Natural killer cell treated with Interleukin-12 subunit alpha and Interleukin-12 subunit beta and Interleukin-15 and Interleukin-18, amount 100 ng/mL, for 72 hours (primary cell): Measurements from ENCODE around the gene LRRC18. TPM values are rescaled to one million over a fixed set of nuclear protein-coding genes. Genes with fewer than 3 reads are reported as not detected.

Source experiments
- ATAC-seq, 2 donors: fragments of 150-1000 bp; cut with Tn5 transposase in 1 of 2; sonication (Bioruptor Pico), chemical (Tn5 transposase) in 1 of 2; 2 replicates each; pipeline ENCODE4 v1.10.0; 2021
- DNase-seq: peaks from one replicate; pipeline ENCODE4 v3.0.0; 2022; ENCODE audit warnings: low spot score
- H3K27ac Mint-ChIP-seq, 2 donors: 1 replicate in 1 of 2; 2 replicates in 1 of 2; pipeline ENCODE4 v1.8.0; 2022; ENCODE audit warnings: mixed read lengths in 2 of 2, mild to moderate bottlenecking in 1 of 2, moderate library complexity in 1 of 2
- H3K27me3 Mint-ChIP-seq, 2 donors: 1 replicate in 1 of 2; 2 replicates in 1 of 2; pipeline ENCODE4 v1.8.0; 2022; ENCODE audit warnings: mixed read lengths in 2 of 2
- H3K36me3 Mint-ChIP-seq: one replicate; pipeline ENCODE4 v1.8.0; 2022; ENCODE audit warnings: mixed read lengths
- H3K4me1 Mint-ChIP-seq, 2 donors: 1 replicate in 1 of 2; 2 replicates in 1 of 2; pipeline ENCODE4 v1.8.0; 2022; ENCODE audit warnings: low read depth in 2 of 2, mixed read lengths in 2 of 2, mild to moderate bottlenecking in 1 of 2
- H3K4me3 Mint-ChIP-seq: one replicate; pipeline ENCODE4 v1.8.0; 2022; ENCODE audit warnings: mixed read lengths
- H3K9me3 Mint-ChIP-seq: 2 replicates; pipeline ENCODE4 v1.8.0; 2022; ENCODE audit warnings: mixed read lengths
- total RNA-seq, 2 donors: library from RNA; stranded (reverse); gene quantifications; one replicate each; pipeline ENCODE4 v1.2.3, GENCODE V29; 2022

Gene LRRC18
- total RNA-seq, 2 donors from 2014 or later = not detected

DNA sequence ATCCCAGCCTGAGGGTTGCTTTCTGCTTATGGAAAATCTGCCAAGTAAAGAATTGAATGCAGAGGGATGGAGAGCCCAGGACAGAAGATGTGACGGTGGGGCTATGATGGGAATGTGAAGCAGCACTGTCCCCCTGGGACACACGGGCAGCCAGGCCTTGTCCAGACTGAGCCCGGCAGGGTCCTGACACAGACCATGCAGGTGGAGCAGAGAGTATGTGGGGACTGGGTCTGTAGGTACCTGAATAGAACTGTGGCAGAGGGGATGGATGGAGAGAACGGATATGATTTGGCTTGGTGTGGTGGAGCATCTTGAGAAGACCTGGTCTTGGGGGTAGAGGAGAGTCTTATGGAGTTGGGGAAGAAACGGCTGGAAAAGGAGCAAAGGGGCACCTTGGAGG is 732 bp upstream of the LRRC18 start:
- no peak for DNase-seq
- no peaks in the 10 kb centered on the region for H3K9me3 Mint-ChIP-seq

DNA sequence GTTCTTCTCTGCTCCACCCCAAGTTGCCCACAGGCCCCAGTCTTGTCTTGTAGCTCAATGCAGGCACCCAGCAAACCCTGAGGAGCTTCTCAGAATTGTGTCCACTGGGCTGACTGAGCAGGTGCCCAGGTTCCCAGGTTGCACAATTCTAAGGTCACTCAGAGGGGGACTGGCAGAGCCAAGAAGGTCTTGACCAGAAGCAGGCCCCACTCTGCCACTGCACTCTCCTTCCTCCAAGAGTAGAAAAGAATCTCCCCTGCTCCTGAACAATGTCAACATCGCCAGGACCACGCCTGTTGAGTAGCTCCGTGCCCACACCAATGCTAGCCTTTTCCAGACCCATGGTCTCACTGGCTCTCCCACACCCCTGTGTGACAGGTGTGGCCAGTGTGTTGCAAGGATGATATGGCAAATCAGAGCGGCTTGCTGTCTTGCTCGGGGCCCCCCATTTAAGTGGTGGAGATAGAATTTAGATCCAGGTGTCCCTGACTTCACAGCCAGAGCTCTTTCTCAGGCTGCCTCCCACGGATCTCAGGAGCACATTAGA is 577 bp downstream of the LRRC18 start:
- ATAC-seq = no peak
- no peaks in the 10 kb centered on the region for H3K36me3 Mint-ChIP-seq
- no peak overlapping the region for H3K4me3 Mint-ChIP-seq
- no peaks in the 10 kb centered on the region for H3K27me3 Mint-ChIP-seq
- no peak overlapping the region for H3K27ac Mint-ChIP-seq
- H3K4me1 Mint-ChIP-seq = no peaks in the 10 kb centered on the region
- H3K9me3 Mint-ChIP-seq = no peaks in the 10 kb centered on the region
- no peak for DNase-seq

More for the DNA sequence above, 732 bp upstream of the LRRC18 start:
- no peaks in the 10 kb centered on the region for H3K36me3 Mint-ChIP-seq
- H3K27me3 Mint-ChIP-seq = no peaks in the 10 kb centered on the region
- H3K27ac Mint-ChIP-seq = no peak overlapping the region
- ATAC-seq = no peak
- H3K4me3 Mint-ChIP-seq = no peak overlapping the region
- no peaks in the 10 kb centered on the region for H3K4me1 Mint-ChIP-seq

DNA sequence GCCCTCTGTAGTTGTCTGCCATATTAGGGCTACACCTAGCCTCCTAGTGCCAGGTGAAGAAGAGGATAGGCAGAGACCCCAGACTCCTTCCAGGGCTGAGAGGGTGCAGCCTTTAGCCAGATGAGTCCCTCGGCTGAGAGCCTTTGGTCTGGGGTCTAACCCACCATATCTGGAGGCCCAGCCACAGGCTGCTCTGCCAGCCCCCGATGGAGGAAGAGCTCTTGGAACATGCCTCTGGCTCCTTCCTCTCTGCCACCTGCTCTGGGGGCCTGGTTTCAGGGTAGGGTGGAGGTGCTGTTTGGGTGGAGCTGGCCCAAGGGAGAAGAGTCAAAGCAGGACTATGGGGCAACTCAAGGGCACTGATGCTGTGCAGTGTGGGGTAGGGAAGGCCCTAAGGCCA is 1.4 kb downstream of the LRRC18 start:
- ATAC-seq = peak in 1 of 2 donors; percentile 11
- H3K27me3 Mint-ChIP-seq = no peaks in the 10 kb centered on the region
- no peaks in the 10 kb centered on the region for H3K9me3 Mint-ChIP-seq
- H3K4me1 Mint-ChIP-seq = no peaks in the 10 kb centered on the region
- H3K27ac Mint-ChIP-seq = no peak overlapping the region
- H3K36me3 Mint-ChIP-seq = no peaks in the 10 kb centered on the region
- no peak overlapping the region for H3K4me3 Mint-ChIP-seq
- DNase-seq = no peak

GRCh38 chr10:48937796-48938195 is 1.8 kb downstream of the LRRC18 start:
- no peak overlapping the region for H3K27ac Mint-ChIP-seq
- H3K36me3 Mint-ChIP-seq = no peaks in the 10 kb centered on the region
- no peaks in the 10 kb centered on the region for H3K4me1 Mint-ChIP-seq
- ATAC-seq = no peak
- no peaks in the 10 kb centered on the region for H3K9me3 Mint-ChIP-seq
- no peak for DNase-seq
- H3K27me3 Mint-ChIP-seq = no peaks in the 10 kb centered on the region
- no peak overlapping the region for H3K4me3 Mint-ChIP-seq

DNA sequence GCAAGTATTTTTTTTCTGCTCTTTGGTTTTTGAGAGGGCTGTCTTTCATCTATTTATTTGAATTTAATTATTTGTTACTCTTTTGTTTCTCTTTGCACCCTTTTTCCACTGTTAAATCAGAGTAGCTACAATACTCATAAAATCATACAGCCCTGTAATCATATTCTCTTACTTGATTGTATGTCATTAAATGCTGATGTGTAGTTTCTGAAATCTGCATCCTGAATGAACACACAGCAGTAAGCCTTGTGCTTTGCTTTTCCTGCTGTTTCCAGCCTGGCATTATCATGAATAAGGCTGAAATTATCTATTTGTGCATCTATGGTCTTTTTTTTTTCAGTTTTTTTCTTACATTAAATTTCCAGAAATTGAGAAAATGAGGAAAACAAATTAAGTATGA is 4.1 kb downstream of the LRRC18 start:
- Mint-ChIP-seq H3K4me3 (no peak overlapping the region), H3K36me3 (no peaks in the 10 kb centered on the region), H3K27me3 (peaks cover 0 to under 1% of the 10 kb centered on the region in 2 donors), H3K27ac (no peak overlapping the region), H3K9me3 (no peaks in the 10 kb centered on the region), H3K4me1 (no peaks in the 10 kb centered on the region)
- ATAC-seq (no peak), DNase-seq (no peak)

DNA sequence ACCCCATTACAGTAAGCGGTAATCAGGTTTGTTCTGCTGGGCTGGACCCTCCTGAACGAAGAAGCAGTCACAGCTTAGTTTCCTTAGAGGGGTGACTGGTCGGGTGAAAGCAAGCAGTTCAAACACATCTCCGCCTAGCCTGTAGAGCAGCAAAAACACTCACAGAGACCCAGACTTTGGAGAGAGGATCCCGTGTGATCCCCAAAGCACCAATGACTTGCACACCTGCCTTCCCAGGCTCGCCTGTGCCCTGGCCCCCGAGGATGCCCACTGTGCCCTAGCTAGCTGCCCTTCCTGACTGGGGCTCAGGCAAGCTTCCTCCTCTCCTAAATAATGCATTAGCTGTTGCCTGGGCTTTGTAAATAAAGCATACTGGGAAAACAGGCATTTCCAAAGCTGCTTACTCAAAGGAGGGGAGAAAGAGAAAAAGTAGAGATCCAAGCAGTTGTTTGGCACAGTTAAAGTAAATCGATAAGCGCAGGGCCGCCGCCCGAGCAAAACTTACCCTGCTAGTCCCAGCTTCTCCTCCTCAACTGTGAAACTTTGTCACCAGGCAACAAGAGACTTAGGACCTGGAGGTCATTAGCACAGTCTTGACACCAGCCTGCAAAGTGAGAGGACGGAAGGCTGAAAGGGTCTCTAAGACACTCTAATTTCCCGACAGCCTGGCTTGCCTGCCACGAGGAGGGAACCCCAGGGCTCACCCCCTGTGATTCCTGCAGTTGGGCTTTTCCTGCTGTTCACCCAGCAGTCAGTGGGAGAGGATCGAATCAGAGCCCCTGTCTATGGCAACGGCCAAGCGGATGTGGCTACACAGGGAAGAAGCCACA is 4.8 kb downstream of the LRRC18 start:
- Mint-ChIP-seq H3K27ac (no peak overlapping the region), H3K4me1 (no peaks in the 10 kb centered on the region), H3K9me3 (no peaks in the 10 kb centered on the region), H3K36me3 (no peaks in the 10 kb centered on the region), H3K4me3 (no peak overlapping the region), H3K27me3 (peaks cover 0 to 7% of the 10 kb centered on the region in 2 donors)
- ATAC-seq (no peak), DNase-seq (no peak)

DNA sequence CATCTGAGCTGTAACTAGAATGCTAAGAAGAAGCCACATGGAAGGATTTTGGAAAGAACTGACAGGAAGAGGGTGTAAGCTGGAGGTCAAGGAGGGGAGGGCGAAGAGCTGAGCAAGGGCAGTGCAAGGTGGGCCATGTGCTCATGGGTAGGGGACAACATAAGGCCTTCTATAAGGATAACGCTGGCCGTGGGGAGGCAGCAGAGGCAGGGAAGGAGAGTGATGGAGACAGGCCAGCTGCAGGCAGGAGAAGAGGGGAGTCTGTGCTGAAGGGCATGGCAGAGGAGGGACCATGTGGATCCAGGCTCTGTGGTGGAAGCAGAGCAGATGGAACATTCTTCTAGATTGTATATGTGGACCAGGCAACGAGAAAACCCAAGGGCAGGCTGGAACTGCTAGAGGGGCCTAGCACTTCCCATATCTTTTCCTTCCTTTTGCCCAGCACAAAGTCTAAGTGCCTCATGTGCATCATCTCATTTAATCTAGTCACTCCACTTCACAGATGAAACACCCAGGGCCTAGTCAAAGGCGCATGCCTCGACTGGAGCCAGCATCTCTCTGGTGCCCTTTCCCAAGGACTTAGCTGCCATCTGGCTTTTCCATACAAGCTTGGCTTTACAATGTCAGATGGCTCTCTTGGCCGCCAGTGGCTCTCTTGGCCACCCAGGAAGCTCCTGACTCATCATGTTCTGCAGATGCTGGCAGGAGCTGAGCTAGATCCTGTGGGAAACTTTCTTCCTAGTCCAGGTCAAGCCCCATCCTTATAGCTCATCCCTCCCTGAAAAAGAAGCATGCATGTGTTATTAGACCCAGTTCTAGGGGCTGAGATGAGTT is 6.6 kb downstream of the LRRC18 start:
- no peak overlapping the region for H3K27ac Mint-ChIP-seq
- H3K9me3 Mint-ChIP-seq = no peaks in the 10 kb centered on the region
- H3K4me1 Mint-ChIP-seq = no peaks in the 10 kb centered on the region
- no peak overlapping the region for H3K4me3 Mint-ChIP-seq
- no peaks in the 10 kb centered on the region for H3K36me3 Mint-ChIP-seq
- DNase-seq = no peak
- ATAC-seq = peak in 1 of 2 donors; percentile 9
- peaks cover 4 to 16% of the 10 kb centered on the region in 2 donors for H3K27me3 Mint-ChIP-seq

DNA sequence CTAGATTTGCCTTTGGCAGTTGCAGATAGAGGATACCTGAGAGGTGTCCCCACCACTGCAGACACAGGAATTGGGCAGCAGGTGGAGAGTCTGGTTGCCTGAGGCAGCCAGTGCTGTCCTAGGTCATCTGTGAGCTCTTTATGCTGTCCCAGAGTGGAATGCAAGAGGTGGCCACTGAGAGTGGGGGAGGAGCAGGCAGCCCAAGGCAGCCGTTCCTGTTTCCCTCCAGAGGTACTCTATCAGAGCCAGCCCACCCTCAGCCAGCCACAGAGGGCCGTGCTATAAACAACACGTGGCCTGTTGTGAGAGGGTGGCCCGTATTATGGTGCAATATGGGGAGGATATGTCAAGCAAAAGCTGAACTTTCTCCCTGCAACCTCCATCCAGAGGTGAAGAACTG is 8.5 kb downstream of the LRRC18 start:
- no peak for DNase-seq

GRCh38 chr10:48929413-48929990 is 10.1 kb downstream of the LRRC18 start:
- H3K27ac Mint-ChIP-seq = no peak overlapping the region
- peaks cover 4 to 16% of the 10 kb centered on the region in 2 donors for H3K27me3 Mint-ChIP-seq
- H3K36me3 Mint-ChIP-seq = no peaks in the 10 kb centered on the region
- H3K4me1 Mint-ChIP-seq = no peaks in the 10 kb centered on the region
- DNase-seq = no peak
- no peak overlapping the region for H3K4me3 Mint-ChIP-seq
- ATAC-seq = no peak
- H3K9me3 Mint-ChIP-seq = no peaks in the 10 kb centered on the region

More for the DNA sequence above, 8.5 kb downstream of the LRRC18 start:
- H3K27me3 Mint-ChIP-seq = peaks cover 4 to 16% of the 10 kb centered on the region in 2 donors
- H3K36me3 Mint-ChIP-seq = no peaks in the 10 kb centered on the region
- no peaks in the 10 kb centered on the region for H3K4me1 Mint-ChIP-seq
- H3K4me3 Mint-ChIP-seq = no peak overlapping the region
- H3K27ac Mint-ChIP-seq = no peak overlapping the region
- no peak for ATAC-seq
- no peaks in the 10 kb centered on the region for H3K9me3 Mint-ChIP-seq

DNA sequence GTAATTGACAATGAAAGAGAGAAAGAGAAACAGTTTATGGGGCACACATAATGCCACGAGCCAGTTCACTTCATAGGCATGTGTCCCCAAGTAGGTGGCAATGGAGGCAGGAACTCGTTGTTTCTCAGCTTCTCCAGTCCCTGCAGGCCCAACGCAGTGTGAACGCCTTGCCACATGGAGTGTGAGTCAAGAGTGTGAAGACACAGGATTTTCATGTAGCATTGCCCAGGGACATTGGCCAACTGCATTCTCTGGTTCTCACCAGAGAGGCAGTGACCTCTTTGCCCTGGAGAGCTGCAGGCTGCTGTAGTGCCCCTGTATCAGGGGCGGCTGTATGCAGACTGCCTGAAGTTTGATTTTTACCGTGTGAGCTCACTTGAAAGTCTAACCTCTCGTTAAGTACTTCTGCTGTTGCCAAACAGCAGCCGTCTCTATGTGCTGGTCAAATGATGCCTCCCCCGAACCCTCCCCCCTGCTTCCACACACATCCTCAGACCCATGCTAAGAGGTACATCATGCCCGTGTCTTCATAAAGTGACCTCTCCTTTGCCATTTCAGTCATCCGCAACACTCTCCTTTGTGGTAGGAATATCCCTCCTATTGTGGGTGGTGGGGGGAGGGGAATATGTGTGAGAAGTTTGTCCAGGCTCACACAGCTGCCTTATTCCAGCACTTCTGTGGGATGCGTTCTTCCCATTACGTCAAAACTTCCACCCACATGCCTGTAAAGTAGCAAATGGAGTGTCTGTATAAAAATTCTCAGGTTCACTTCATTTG is 12.7 kb downstream of the LRRC18 start:
- DNase-seq (no peak), ATAC-seq (no peak)
- Mint-ChIP-seq H3K4me3 (no peak overlapping the region), H3K9me3 (no peaks in the 10 kb centered on the region), H3K27me3 (peaks cover 4 to 21% of the 10 kb centered on the region in 2 donors), H3K4me1 (no peaks in the 10 kb centered on the region), H3K27ac (no peak overlapping the region), H3K36me3 (no peaks in the 10 kb centered on the region)

DNA sequence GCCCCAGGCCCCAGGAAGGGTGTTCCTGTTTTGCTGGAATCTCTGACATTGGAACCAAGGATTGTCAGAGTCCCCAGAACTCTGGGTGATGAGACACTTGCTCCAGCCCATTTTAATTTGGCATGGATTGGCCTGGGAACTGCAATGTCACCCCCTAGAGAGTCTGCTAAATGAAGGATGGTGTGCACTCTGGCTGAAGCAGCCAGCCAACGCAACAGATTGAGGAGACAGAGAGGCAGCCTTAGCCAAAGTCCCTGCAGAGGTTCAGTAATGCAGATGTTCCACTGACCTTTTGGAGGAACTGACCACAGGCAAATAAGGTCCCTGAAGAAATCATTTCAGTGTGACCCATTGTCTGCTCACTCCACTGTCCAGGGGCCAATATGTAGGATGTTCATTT is 13.4 kb downstream of the LRRC18 start:
- H3K9me3 Mint-ChIP-seq = no peaks in the 10 kb centered on the region
- no peaks in the 10 kb centered on the region for H3K36me3 Mint-ChIP-seq
- no peaks in the 10 kb centered on the region for H3K4me1 Mint-ChIP-seq
- no peak overlapping the region for H3K4me3 Mint-ChIP-seq
- ATAC-seq (no peak), DNase-seq (no peak)
- H3K27me3 Mint-ChIP-seq = peaks cover 4 to 28% of the 10 kb centered on the region in 2 donors
- H3K27ac Mint-ChIP-seq = no peak overlapping the region

DNA sequence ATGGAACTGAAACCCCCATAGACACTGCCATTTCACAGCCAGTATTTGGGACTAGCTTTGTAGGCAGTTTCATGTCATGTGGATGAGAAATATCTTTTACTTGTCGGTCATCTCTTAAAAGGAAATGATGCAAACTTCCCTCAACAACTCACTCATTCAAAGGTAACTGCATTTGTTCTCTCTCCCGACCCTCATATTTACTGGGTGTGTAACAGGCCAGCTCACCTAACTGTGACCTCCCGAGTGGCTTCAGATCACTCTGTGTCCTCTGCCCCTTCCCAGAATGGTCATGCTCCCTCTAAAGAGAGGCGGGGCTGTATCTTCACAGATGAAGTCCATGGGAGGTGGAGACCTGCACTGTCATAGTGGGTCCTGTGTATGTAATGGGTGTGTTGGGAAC is 14.7 kb downstream of the LRRC18 start:
- ATAC-seq (no peak), DNase-seq (no peak)
- Mint-ChIP-seq H3K27me3 (peaks cover 4 to 24% of the 10 kb centered on the region in 2 donors), H3K27ac (no peak overlapping the region), H3K36me3 (no peaks in the 10 kb centered on the region), H3K9me3 (no peaks in the 10 kb centered on the region), H3K4me1 (no peaks in the 10 kb centered on the region), H3K4me3 (no peak overlapping the region)

DNA sequence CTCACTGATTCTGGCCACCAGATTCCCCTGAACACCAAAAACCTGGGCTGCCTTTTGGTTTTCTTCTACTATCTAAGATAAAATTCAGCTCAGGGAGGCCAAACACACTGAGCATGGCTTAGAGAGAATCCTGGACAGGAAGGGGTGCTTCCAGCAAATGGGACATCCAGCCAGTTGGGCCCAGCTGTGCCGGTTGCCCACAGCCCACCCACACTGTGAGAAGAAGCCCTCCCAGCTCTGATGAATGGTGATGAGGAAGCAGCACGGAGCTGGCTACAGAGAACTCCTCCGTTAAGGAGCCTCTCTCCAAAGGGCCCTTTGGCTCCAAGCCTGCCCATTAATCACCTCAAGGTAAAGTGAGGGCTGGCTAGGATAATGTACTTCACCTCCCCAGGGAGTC is 15.9 kb downstream of the LRRC18 start:
- Mint-ChIP-seq H3K4me3 (no peak overlapping the region), H3K36me3 (no peaks in the 10 kb centered on the region), H3K9me3 (no peaks in the 10 kb centered on the region), H3K4me1 (no peaks in the 10 kb centered on the region), H3K27ac (no peak overlapping the region), H3K27me3 (peaks cover 4 to 30% of the 10 kb centered on the region in 2 donors)
- DNase-seq = no peak
- no peak for ATAC-seq
